ENCODE measurements around the gene C9orf72. TPM values are rescaled to one million over a fixed set of nuclear protein-coding genes. Genes with fewer than 3 reads are reported as not detected.

C9orf72 gene
- total and polyA plus RNA-seq, 8 donors = 3.6 to 9.5 (median 7.3) TPM

DNA sequence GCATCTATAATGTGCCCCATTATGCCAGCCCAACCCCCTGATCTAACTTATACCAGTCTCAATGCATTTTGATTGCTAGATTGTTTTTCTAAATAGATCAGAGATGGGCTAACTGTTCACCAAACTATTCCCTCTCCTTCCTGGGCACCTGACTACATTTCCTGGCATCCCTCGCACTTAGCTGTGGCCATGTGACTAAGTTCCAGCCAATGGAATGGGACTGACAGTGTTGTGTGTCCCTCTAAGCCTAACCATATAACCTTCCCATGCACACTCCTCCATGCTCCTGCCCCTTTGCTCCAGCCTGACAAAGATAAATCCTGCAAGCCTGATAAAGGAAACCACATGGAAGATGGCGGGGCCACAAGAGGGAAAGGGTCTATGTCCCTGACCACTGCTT, 61.5 kb downstream of the C9orf72 start:
- TF ChIP-seq, protein P1, sequence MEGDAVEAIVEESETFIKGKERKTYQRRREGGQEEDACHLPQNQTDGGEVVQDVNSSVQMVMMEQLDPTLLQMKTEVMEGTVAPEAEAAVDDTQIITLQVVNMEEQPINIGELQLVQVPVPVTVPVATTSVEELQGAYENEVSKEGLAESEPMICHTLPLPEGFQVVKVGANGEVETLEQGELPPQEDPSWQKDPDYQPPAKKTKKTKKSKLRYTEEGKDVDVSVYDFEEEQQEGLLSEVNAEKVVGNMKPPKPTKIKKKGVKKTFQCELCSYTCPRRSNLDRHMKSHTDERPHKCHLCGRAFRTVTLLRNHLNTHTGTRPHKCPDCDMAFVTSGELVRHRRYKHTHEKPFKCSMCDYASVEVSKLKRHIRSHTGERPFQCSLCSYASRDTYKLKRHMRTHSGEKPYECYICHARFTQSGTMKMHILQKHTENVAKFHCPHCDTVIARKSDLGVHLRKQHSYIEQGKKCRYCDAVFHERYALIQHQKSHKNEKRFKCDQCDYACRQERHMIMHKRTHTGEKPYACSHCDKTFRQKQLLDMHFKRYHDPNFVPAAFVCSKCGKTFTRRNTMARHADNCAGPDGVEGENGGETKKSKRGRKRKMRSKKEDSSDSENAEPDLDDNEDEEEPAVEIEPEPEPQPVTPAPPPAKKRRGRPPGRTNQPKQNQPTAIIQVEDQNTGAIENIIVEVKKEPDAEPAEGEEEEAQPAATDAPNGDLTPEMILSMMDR (IDR thresholded peaks at IDR 0.05) = no peak
- no peaks in the 10 kb centered on the region for H3K36me3 ChIP-seq
- intact Hi-C loops (cut with DNase I) = loop anchor here in 1 of 3 donors (10.0 kb wide), 1 partner anchor 67 kb away; no protein-coding TSS in a partner anchor

DNA sequence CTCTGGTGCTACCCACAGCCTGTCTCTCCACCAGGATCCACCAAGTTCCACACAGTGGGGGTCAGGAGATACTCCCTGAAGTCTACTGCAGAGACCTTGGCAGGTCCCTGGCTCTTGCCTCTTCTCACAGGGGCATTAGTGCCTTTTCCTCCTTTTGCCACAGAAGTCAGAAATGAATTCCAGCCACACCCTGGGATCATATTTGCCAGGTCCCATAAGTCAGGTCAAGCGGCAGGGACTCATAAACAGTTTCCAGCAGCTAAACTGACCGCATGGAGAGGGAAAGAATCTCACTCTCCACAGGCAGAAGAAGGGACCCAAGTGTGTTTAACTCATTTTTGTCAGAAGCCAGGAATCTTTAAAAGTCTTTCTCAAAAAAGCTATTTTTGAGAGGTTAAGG, 62.5 kb downstream of the C9orf72 start:
- H3K27ac ChIP-seq = no peak overlapping the region
- TF ChIP-seq, protein P1 (IDR thresholded peaks at IDR 0.05) = no peak
- WGBS, 2 donors = 91 to 92% methylated on average over 2 of the region's 2 CpGs
- H3K9me3 ChIP-seq = no peaks in the 10 kb centered on the region
- H3K27me3 ChIP-seq = no peaks in the 10 kb centered on the region
- DNase-seq = no peak
- intact Hi-C loops (cut with DNase I) = loop anchor here in 1 of 3 donors (10.0 kb wide), 1 partner anchor 66 kb away; no protein-coding TSS in a partner anchor
- H3K4me1 ChIP-seq = no peaks in the 10 kb centered on the region
- H3K36me3 ChIP-seq = no peaks in the 10 kb centered on the region
- no peak for ATAC-seq
- H3K4me3 ChIP-seq = no peak overlapping the region
- no peak for FAIRE-seq

More for the DNA sequence above, 61.5 kb downstream of the C9orf72 start:
- FAIRE-seq (no peak), ATAC-seq (no peak), DNase-seq (no peak)
- H3K27ac ChIP-seq = no peak overlapping the region
- H3K27me3 ChIP-seq = no peaks in the 10 kb centered on the region
- no peaks in the 10 kb centered on the region for H3K4me1 ChIP-seq
- no peaks in the 10 kb centered on the region for H3K9me3 ChIP-seq
- H3K4me3 ChIP-seq = no peak overlapping the region
- WGBS, 2 donors = 93 to 94% methylated on average over 2 of the region's 2 CpGs

DNA sequence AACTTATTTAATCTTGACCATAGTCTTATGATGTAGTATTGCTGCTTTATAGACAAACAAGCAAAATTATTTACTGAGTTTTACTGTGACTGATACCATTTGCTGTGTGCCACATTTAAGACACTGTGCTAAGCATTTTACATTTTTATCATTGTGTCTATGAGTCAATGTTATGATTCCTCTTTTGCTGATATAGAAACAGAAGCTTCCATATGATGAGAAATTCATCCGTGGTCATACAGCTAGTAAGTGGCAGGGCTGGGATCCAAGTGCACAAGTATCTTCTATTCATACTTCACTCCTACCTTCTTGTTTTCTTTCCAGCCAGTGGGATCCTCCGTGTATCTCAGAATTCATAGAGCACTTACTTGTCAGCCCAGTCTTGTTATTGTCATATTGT, 66.3 kb downstream of the C9orf72 start:
- no peaks in the 10 kb centered on the region for H3K36me3 ChIP-seq
- ATAC-seq (no peak), FAIRE-seq (no peak), DNase-seq (no peak)
- H3K27me3 ChIP-seq = no peaks in the 10 kb centered on the region
- H3K4me1 ChIP-seq = no peaks in the 10 kb centered on the region
- TF ChIP-seq, protein P1 (IDR thresholded peaks at IDR 0.05) = no peak
- intact Hi-C loops (cut with DNase I) = no loop called here
- 50 to 70% methylated on average over 2 of the region's 2 CpGs for WGBS, 2 donors
- H3K27ac ChIP-seq = no peak overlapping the region
- H3K9me3 ChIP-seq = no peaks in the 10 kb centered on the region
- no peak overlapping the region for H3K4me3 ChIP-seq

DNA sequence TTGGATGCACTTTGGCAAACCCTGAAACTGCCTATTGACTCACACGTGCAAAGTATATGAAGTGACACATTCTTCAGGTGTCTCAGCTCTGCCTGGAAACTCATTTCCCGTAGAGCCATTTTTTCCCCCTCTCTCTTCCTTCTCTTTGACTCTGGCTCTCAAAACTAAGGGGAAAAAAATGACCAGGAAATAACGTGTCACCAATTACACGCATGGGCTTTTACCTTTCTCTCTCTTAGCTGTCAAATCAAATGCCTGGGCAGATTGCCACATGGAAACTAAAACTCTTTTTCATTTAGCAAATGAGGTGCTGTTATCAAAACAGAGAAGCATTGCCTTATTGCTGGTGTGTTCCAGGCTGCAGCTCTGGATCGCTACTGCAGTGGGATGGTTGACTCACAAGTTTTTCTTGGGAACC, 67.5 kb downstream of the C9orf72 start:
- intact Hi-C loops (cut with DNase I) = no loop called here
- ATAC-seq (peak in 3 of 4 donors; percentile 60 to 82 (median 68)), DNase-seq (peak in 1 of 6 donors; percentile 3), FAIRE-seq (no peak)
- no peaks in the 10 kb centered on the region for H3K9me3 ChIP-seq
- H3K4me3 ChIP-seq = no peak overlapping the region
- no peaks in the 10 kb centered on the region for H3K36me3 ChIP-seq
- no peaks in the 10 kb centered on the region for H3K4me1 ChIP-seq
- 56 to 61% methylated on average over 5 of the region's 5 CpGs for WGBS, 2 donors
- H3K27me3 ChIP-seq = no peaks in the 10 kb centered on the region
- TF ChIP-seq, protein P1 (IDR thresholded peaks at IDR 0.05) = no peak
- H3K27ac ChIP-seq = no peak overlapping the region

DNA sequence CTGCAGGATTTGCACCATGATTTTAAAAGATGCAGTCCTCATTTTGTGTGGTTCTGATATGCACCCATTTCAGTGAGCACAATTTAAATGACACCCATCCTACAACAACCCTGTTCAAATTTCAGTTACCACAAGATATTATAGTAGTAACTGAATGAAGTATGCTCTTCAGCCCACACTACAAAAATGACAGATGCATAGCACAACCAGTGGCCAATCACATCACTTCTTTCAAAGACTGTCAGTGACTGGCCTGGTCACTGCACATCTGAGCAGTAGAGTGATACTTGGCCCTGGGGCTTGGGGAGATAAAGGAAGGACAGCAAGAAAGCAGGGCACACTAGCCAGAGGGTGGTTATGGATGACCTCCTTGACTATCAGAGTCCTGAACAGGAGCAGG, 69.0 kb downstream of the C9orf72 start:
- no peaks in the 10 kb centered on the region for H3K9me3 ChIP-seq
- no peaks in the 10 kb centered on the region for H3K4me1 ChIP-seq
- no peaks in the 10 kb centered on the region for H3K27me3 ChIP-seq
- no peak for FAIRE-seq
- H3K27ac ChIP-seq = no peak overlapping the region
- no peak overlapping the region for H3K4me3 ChIP-seq
- no peak for ATAC-seq
- intact Hi-C loops (cut with DNase I) = no loop called here
- no peak for DNase-seq
- H3K36me3 ChIP-seq = no peaks in the 10 kb centered on the region
- TF ChIP-seq, protein P1 (IDR thresholded peaks at IDR 0.05) = no peak

All from pancreas (tissue), 10 donors.